CD14-positive monocyte (primary cell): ENCODE measurements around the gene ZNF804B. TPM values are rescaled to one million over a fixed set of nuclear protein-coding genes. Genes with fewer than 3 reads are reported as not detected.

Source experiments
- DNase-seq, 3 donors: peaks; one replicate each; pipeline ENCODE4 v3.0.0-alpha.2; 2011 to 2022
- H2AFZ ChIP-seq: 2 replicates; pipeline ENCODE4 v1.6.0; 2012; ENCODE audit warnings: mild to moderate bottlenecking, low read depth, low read length, inconsistent platforms; ENCODE audit not compliant: insufficient read depth, poor library complexity, severe bottlenecking
- H3K27ac ChIP-seq, 2 donors: 1 replicate in 1 of 2; 2 replicates in 1 of 2; pipeline ENCODE4 v1.5.1; 2012 to 2013; ENCODE audit warnings: low read length in 2 of 2, control low read depth in 1 of 2, inconsistent platforms in 1 of 2, low read depth in 1 of 2, mild to moderate bottlenecking in 1 of 2
- H3K27me3 ChIP-seq, 2 donors: one replicate each; pipeline versions ENCODE4 v1.6.0 to v1.6.1; 2011 to 2013; ENCODE audit warnings: low read length in 2 of 2; ENCODE audit not compliant: control insufficient read depth in 2 of 2, insufficient read depth in 2 of 2
- H3K36me3 ChIP-seq, 2 donors: replicated peaks in 1 of 2; 1 replicate in 1 of 2; 2 replicates in 1 of 2; pipeline versions ENCODE4 v1.5.1 to v1.6.1; 2012 to 2013; ENCODE audit warnings: low read length in 2 of 2, control low read depth in 1 of 2, inconsistent platforms in 1 of 2, mild to moderate bottlenecking in 1 of 2; ENCODE audit not compliant: insufficient read depth in 2 of 2, control insufficient read depth in 1 of 2
- H3K4me1 ChIP-seq, 2 donors: 1 replicate in 1 of 2; 2 replicates in 1 of 2; pipeline versions ENCODE4 v1.5.1 to v1.6.1; 2012 to 2013; ENCODE audit warnings: low read length in 2 of 2, control low read depth in 1 of 2, inconsistent platforms in 1 of 2, mild to moderate bottlenecking in 1 of 2, moderate library complexity in 1 of 2; ENCODE audit not compliant: insufficient read depth in 2 of 2, control insufficient read depth in 1 of 2
- H3K4me2 ChIP-seq: replicated peaks from 2 replicates; pipeline ENCODE3; 2012; ENCODE audit warnings: low read length, moderate library complexity, mild to moderate bottlenecking; ENCODE audit not compliant: poor library complexity, severe bottlenecking; ENCODE audit errors: extremely low read depth
- H3K4me3 ChIP-seq, 3 experiments: fragments of 200-600 bp in 1 of 3; sonication (generic) in 1 of 3; replicated peaks in 1 of 3; 1 replicate in 2 of 3; 2 replicates in 1 of 3; pipeline ENCODE4 v1.5.1; 2011 to 2013; ENCODE audit warnings: low read length in 3 of 3, mild to moderate bottlenecking in 3 of 3, control low read depth in 2 of 3, low read depth in 2 of 3, inconsistent platforms in 1 of 3, moderate library complexity in 1 of 3
- H3K79me2 ChIP-seq: 2 replicates; pipeline ENCODE4 v1.6.0; 2012; ENCODE audit warnings: mild to moderate bottlenecking, control low read depth, inconsistent platforms, low read length, moderate library complexity; ENCODE audit not compliant: insufficient read depth
- H3K9ac ChIP-seq: 2 replicates; pipeline ENCODE4 v1.6.0; 2017; ENCODE audit warnings: low read length, mild to moderate bottlenecking; ENCODE audit not compliant: insufficient read depth, poor library complexity, severe bottlenecking
- H3K9me3 ChIP-seq, 2 donors: replicated peaks in 1 of 2; 1 replicate in 1 of 2; 2 replicates in 1 of 2; pipeline versions ENCODE4 v1.5.1 to v1.6.1; 2012 to 2013; ENCODE audit warnings: low read length in 2 of 2, control low read depth in 1 of 2; ENCODE audit not compliant: control insufficient read depth in 1 of 2, insufficient read depth in 1 of 2
- H4K20me1 ChIP-seq: 2 replicates; pipeline ENCODE4 v1.6.0; 2012; ENCODE audit warnings: mild to moderate bottlenecking, low read length, control low read depth, moderate library complexity; ENCODE audit not compliant: insufficient read depth
- H3K27ac Mint-ChIP-seq, 7 donors: one replicate each; pipeline ENCODE4 v1.8.0; 2020; ENCODE audit warnings: mild to moderate bottlenecking in 7 of 7, mixed read lengths in 7 of 7, moderate library complexity in 6 of 7, inconsistent platforms in 2 of 7
- H3K27me3 Mint-ChIP-seq, 3 donors: one replicate each; pipeline ENCODE4 v1.8.0; 2021 to 2022; ENCODE audit warnings: low read depth in 3 of 3, mild to moderate bottlenecking in 3 of 3, mixed read lengths in 3 of 3, moderate library complexity in 3 of 3, inconsistent platforms in 1 of 3
- H3K36me3 Mint-ChIP-seq, 2 donors: one replicate each; pipeline ENCODE4 v1.8.0; 2020; ENCODE audit warnings: mixed read lengths in 2 of 2, inconsistent platforms in 1 of 2, mild to moderate bottlenecking in 1 of 2
- H3K4me1 Mint-ChIP-seq: one replicate; pipeline ENCODE4 v1.8.0; 2020; ENCODE audit warnings: mild to moderate bottlenecking, mixed read lengths
- H3K4me3 Mint-ChIP-seq, 2 donors: one replicate each; pipeline ENCODE4 v1.8.0; 2020; ENCODE audit warnings: mild to moderate bottlenecking in 2 of 2, mixed read lengths in 2 of 2, moderate library complexity in 1 of 2
- H3K9me3 Mint-ChIP-seq, 7 donors: one replicate each; pipeline ENCODE4 v1.8.0; 2020 to 2022; ENCODE audit warnings: mixed read lengths in 7 of 7, mild to moderate bottlenecking in 6 of 7, moderate library complexity in 6 of 7, inconsistent platforms in 2 of 7
- CTCF ChIP-seq: fragments of 200-600 bp; IDR thresholded peaks from one replicate; pipeline ENCODE4 v1.8.0; 2022; ENCODE audit warnings: antibody characterized with exemption, mild to moderate bottlenecking
- WGBS: methylation state at CpG from one replicate; pipeline ENCODE4 v1.1.5; 2013; ENCODE audit warnings: missing lambda C conversion rate; ENCODE audit not compliant: insufficient coverage; 5-methylcytosine and 5-hydroxymethylcytosine counted together
- intact Hi-C, 2 donors: fragments of 100-400 bp; cut with micrococcal nuclease; formaldehyde crosslinking; loops; one replicate each; pipeline versions ENCODE4 v1.15.0 to v1.15.1; 2023
- polyA plus RNA-seq, 3 donors: library from polyadenylated mRNA; depleted of rRNA in 1 of 3; unstranded in 2 of 3; stranded (reverse) in 1 of 3; fragments of 300-500 nt in 2 of 3; fragments of >200 nt in 1 of 3; fragmentation: Illumina TruSeq in 2 of 3; gene quantifications; 1 replicate in 2 of 3; 2 replicates in 1 of 3; pipeline ENCODE4 v1.2.3, GENCODE V29; 2012 to 2021

The ZNF804B gene
- polyA plus RNA-seq, 3 donors: not detected

- Histone ChIP-seq H3K36me3 (no peaks in the 10 kb centered on the region), H3K27me3 (no peaks in the 10 kb centered on the region), H3K27ac (no peak overlapping the region), H3K9me3 (no peaks in the 10 kb centered on the region), H2AFZ (no peak overlapping the region), H3K79me2 (no peaks in the 10 kb centered on the region), H4K20me1 (no peaks in the 10 kb centered on the region), H3K9ac (no peak overlapping the region), H3K4me1 (no peaks in the 10 kb centered on the region), H3K4me3 (no peak overlapping the region), H3K4me2 (no peak overlapping the region)
- Mint-ChIP-seq H3K9me3 (peaks cover 0 to 2% (median 0%) of the 10 kb centered on the region in 7 donors), H3K36me3 (no peaks in the 10 kb centered on the region), H3K4me1 (no peaks in the 10 kb centered on the region), H3K27me3 (no peaks in the 10 kb centered on the region), H3K27ac (no peak overlapping the region), H3K4me3 (no peak overlapping the region)
- DNase-seq: no peak
- intact Hi-C loops: no loop called here
- TF ChIP-seq CTCF: no peak
Measured at GRCh38 chr7:88928276-88928675, 168.8 kb downstream of the ZNF804B start.

GRCh38 chr7:88929719-88930118 lies 170.2 kb downstream of the ZNF804B start:
- no CpG with 5 or more reads among the region's 3 CpGs for WGBS
- peaks cover 0 to 6% (median 1%) of the 10 kb centered on the region in 7 donors for H3K9me3 Mint-ChIP-seq
- no peaks in the 10 kb centered on the region for H3K36me3 Mint-ChIP-seq
- no peaks in the 10 kb centered on the region for H3K79me2 ChIP-seq
- H3K27me3 Mint-ChIP-seq: no peaks in the 10 kb centered on the region
- no peaks in the 10 kb centered on the region for H3K27me3 ChIP-seq
- intact Hi-C loops: no loop called here
- H3K4me3 ChIP-seq: no peak overlapping the region
- no peak overlapping the region for H2AFZ ChIP-seq
- no peak for DNase-seq
- no peak overlapping the region for H3K9ac ChIP-seq
- no peaks in the 10 kb centered on the region for H3K9me3 ChIP-seq
- H3K4me1 Mint-ChIP-seq: no peaks in the 10 kb centered on the region
- no peak overlapping the region for H3K27ac Mint-ChIP-seq
- TF ChIP-seq CTCF: no peak
- H3K36me3 ChIP-seq: no peaks in the 10 kb centered on the region
- H3K4me3 Mint-ChIP-seq: no peak overlapping the region
- no peaks in the 10 kb centered on the region for H3K4me1 ChIP-seq
- H3K27ac ChIP-seq: no peak overlapping the region
- H4K20me1 ChIP-seq: no peaks in the 10 kb centered on the region
- no peak overlapping the region for H3K4me2 ChIP-seq
